GM12892 (cell line): ENCODE results near the gene GPX4. TPM values are rescaled to one million over a fixed set of nuclear protein-coding genes. Genes with fewer than 3 reads are reported as not detected.

Experiments used
- DNase-seq: peaks from one replicate; pipeline ENCODE4 v3.0.0; 2011; ENCODE audit not compliant: insufficient read length
- FAIRE-seq: peaks from 2 replicates; lab custom pipeline; 2011; peaks lifted over from hg19 to GRCh38; lab: Jason Lieb, UNC
- POLR2A ChIP-seq: IDR thresholded peaks from 2 replicates; pipeline ENCODE4 v1.6.1; 2011; ENCODE audit warnings: low read depth, low read length, control low read depth
- POLR2AphosphoS5 ChIP-seq: IDR thresholded peaks from 2 replicates; pipeline ENCODE4 v1.6.1; 2011; ENCODE audit warnings: low read depth, low read length, control low read depth
- TAF1 ChIP-seq: IDR thresholded peaks from 2 replicates; pipeline ENCODE4 v1.6.1; 2011; ENCODE audit warnings: low read depth, mild to moderate bottlenecking, control low read depth, low read length, borderline replicate concordance
- polyA plus RNA-seq: library from polyadenylated mRNA; unstranded; fragments of >200 nt; gene quantifications from one replicate; pipeline ENCODE4 v1.2.1, GENCODE V29; 2012; ENCODE audit warnings: missing spikeins, inconsistent platforms; ENCODE audit not compliant: missing spikeins

GPX4 gene, protein sequence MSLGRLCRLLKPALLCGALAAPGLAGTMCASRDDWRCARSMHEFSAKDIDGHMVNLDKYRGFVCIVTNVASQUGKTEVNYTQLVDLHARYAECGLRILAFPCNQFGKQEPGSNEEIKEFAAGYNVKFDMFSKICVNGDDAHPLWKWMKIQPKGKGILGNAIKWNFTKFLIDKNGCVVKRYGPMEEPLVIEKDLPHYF
- 359 TPM for polyA plus RNA-seq

DNA sequence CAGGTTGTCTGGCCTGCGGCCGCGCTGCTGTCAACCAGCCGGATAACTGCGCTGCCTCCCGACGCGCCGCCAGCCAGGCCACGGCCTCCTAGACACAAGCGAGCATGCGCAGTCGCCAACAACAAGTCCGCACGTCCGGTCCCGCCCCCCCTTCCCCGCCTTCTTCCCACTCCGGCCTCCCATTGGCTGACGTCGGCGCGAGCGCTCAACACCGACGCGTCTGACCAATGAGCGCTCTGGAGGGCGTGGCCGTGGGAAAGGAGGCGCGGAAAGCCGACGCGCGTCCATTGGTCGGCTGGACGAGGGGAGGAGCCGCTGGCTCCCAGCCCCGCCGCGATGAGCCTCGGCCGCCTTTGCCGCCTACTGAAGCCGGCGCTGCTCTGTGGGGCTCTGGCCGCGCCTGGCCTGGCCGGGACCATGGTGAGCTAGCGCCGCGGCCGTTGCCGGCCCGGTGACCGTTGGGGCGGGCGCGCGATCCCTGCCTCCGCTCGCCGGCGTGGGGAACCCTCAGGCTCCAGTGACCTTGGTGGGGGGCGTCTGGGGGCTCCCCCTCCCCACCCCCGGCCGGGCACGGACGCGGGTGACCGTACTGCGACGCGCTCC, at the start of gene GPX4:
GPX4 (plus strand) TSS at position 287 of the 603 bp plus-strand sequence; CDS start at position 337, 50 bp downstream.
- DNase-seq (peak; percentile 99), FAIRE-seq (peak; percentile 100)
- TF ChIP-seq TAF1 (peak; percentile 91), POLR2A (peak; percentile 98), POLR2AphosphoS5 (peak; percentile 96)

DNA sequence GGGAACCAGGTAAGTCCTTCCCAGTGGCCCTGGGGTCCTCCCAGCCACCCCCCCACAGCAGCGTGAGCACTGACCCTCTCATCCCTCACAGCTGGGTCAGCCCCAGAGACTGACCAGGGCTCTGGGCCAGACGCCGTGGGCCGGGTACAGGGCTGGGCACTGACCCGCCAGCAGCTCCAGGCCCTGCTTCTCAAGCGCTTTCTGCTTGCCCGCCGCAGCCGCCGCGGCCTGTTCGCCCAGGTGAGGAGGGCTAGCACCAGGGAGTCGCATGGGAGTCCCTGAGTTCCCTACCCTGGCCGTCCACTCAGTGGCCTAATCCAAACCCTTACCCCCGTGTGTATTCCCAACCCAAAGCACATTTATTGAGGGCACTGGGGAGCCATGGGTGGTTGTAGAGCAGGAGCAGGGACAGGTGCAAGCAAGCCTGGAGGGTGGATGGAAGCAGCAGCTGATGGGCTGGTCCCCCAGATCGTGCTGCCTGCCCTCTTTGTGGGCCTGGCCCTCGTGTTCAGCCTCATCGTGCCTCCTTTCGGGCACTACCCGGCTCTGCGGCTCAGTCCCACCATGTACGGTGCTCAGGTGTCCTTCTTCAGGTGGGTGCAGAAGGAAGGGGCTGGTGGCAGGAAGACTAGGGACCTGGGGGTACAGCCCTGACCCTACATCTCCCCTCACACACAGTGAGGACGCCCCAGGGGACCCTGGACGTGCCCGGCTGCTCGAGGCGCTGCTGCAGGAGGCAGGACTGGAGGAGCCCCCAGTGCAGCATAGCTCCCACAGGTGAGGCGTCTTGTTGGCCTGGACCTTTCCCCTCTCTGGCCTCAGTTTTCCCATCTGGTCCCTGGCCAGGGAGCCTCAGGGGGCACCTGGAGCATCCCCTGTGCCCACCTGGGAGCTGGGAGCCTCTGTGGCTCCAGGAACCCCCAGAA, 49.4 kb upstream of the GPX4 start:
- TF ChIP-seq TAF1 = no peak
- TF ChIP-seq POLR2AphosphoS5 = no peak
- no peak for TF ChIP-seq POLR2A
- no peak for FAIRE-seq

DNA sequence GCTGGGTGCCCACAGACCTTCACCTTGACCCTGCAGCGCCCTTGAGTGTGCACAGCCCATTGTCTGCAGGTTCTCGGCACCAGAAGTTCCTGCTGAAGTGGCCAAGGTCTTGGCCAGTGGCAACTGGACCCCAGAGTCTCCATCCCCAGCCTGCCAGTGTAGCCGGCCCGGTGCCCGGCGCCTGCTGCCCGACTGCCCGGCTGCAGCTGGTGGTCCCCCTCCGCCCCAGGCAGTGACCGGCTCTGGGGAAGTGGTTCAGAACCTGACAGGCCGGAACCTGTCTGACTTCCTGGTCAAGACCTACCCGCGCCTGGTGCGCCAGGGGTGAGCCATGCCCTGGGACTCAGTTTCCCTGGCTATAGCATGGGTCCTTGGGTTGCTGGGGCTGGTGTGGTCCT, 48.8 kb upstream of the GPX4 start:
- FAIRE-seq (no peak), DNase-seq (no peak)
- TF ChIP-seq POLR2AphosphoS5 (no peak), POLR2A (no peak), TAF1 (no peak)

More for the DNA sequence above, 49.4 kb upstream of the GPX4 start:
- DNase-seq = no peak

DNA sequence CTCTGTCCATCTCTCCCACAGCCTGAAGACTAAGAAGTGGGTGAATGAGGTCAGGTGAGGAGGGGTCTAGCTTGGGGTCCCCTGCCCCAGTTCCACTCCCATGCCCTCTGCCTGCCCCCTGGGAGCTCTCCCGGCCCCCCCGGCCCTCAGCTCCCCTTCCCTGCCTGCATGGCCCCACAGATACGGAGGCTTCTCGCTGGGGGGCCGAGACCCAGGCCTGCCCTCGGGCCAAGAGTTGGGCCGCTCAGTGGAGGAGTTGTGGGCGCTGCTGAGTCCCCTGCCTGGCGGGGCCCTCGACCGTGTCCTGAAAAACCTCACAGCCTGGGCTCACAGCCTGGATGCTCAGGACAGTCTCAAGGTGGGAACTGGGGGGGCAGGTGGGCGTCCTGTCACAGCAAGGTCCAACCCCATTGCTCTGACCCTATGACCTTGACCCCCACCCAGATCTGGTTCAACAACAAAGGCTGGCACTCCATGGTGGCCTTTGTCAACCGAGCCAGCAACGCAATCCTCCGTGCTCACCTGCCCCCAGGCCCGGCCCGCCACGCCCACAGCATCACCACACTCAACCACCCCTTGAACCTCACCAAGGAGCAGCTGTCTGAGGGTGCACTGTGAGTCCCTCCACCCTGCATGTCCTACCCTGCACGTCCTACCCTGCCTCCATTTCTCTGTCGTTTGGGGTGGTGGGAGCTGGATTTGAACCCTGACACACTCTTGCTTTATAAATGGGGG, 47.7 kb upstream of the GPX4 start:
- no peak for DNase-seq
- FAIRE-seq = no peak
- TF ChIP-seq POLR2AphosphoS5 (no peak), TAF1 (no peak), POLR2A (no peak)

DNA sequence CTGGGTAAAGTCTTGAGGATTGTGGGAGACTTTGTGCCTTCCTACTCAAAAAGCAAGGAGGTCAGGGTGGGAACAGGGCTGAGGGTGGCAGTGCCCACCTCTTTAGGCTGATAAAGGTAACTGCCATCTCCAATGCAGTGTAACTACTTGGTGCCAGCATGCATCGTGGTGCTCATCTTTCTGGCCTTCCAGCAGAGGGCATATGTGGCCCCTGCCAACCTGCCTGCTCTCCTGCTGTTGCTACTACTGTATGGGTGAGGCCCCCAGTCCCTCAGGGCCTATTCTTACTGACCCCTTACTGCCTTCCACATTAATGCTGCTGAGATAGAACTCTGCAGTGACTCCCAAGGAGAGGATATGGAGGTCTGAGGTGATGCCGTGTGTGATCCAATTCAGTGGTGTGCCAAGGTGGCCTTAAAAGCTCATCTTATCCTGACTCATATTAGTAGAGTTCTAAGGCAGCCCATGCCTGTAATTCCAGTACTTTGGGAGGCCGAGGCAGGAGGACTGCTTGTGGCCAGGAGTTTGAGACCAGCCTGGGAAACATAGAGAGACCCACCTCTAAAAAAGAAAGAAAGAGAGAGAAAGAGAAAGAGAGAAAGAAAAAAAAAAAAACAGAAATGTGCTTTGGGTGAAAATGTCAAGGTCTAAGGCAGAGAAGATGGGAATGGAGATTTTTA, 46.5 kb upstream of the GPX4 start:
- TF ChIP-seq POLR2AphosphoS5 = no peak
- no peak for TF ChIP-seq POLR2A
- TF ChIP-seq TAF1 = no peak
- FAIRE-seq (peak; percentile 56), DNase-seq (no peak)

DNA sequence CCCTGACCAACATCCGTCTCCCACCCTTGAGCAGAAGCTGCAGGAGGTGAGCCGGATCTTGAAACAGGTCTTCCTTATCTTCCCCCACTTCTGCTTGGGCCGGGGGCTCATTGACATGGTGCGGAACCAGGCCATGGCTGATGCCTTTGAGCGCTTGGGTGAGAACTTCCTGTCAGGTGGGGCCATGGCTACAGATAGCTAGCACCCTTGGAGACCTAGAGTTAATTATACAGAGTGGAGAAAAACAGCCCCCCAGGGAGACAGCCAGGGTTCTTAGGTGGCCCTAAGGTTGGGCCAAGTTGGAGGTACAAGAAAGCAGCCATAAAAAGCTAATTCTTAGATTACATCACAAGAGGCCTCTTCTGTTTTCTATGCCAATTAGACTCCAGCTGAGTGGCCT, 45.7 kb upstream of the GPX4 start:
- no peak for DNase-seq
- no peak for FAIRE-seq
- TF ChIP-seq POLR2A (no peak), POLR2AphosphoS5 (no peak), TAF1 (no peak)

DNA sequence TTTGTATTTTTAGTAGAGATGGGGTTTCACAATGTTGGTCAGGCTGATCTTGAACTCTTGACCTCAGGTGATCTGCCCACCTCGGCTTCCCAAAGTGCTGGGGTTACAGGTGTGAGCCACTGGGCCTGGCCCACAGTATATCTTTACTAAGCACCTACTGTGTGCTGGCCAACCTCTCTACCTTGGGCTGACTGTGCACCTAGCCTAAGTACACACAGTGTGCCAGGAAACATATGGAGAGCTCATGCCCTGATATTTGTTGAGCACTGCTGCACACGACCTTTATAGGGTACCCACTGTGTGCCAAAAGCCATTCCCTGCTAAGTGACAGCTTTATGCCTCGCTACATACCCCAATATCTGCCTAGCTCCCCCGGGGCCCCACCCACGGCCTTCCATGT, 43.1 kb upstream of the GPX4 start:
- TF ChIP-seq POLR2A (no peak), POLR2AphosphoS5 (no peak), TAF1 (no peak)
- DNase-seq = no peak
- FAIRE-seq = no peak

DNA sequence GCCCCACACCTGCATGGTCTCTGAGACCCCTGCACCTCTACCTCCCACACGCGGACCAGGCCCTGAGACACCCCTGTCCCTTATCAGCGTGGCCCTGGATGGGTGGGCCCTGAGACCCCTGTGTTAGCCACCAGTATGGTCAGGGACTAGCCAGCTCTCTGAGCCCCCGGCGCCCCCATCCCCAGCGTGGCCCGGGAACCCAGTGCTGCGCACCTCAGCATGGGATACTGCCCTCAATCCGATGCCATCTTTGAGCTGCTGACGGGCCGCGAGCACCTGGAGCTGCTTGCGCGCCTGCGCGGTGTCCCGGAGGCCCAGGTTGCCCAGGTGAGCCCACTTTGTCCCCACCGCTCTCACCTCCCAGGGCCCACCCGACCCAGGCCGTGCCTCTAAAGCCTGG, 41.8 kb upstream of the GPX4 start:
- TF ChIP-seq POLR2A (no peak), TAF1 (no peak), POLR2AphosphoS5 (no peak)
- DNase-seq = no peak
- no peak for FAIRE-seq

DNA sequence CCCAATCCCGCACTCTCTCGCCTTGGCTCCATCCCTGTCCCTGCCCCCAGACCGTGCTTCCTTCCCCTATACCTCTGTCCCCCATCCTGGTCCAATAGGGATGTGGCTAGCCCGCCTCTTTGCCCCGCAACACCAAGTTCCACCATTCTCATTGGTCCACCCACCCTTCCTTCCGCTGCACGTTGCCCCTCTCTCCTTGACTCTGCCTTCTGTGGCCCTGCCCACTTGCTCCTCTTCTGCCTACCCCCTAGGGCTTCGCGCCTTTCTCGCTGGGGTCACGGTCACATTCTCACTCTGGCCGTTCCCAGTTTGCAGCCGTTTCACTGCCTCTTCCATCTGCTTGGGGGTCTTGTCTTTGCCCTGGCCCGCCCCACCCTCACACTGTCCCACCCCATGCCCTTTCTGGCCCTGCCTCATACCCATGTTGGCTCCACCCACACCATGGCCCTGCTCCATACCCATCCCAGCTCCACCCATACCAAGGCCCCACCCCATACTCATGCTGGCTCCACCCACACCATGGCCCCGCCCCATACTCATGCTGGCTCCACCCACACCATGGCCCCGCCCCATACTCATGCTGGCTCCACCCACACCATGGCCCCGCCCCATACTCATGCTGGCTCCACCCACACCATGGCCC, 41.3 kb upstream of the GPX4 start:
- TF ChIP-seq POLR2AphosphoS5 (no peak), POLR2A (no peak), TAF1 (no peak)
- DNase-seq (no peak), FAIRE-seq (no peak)

DNA sequence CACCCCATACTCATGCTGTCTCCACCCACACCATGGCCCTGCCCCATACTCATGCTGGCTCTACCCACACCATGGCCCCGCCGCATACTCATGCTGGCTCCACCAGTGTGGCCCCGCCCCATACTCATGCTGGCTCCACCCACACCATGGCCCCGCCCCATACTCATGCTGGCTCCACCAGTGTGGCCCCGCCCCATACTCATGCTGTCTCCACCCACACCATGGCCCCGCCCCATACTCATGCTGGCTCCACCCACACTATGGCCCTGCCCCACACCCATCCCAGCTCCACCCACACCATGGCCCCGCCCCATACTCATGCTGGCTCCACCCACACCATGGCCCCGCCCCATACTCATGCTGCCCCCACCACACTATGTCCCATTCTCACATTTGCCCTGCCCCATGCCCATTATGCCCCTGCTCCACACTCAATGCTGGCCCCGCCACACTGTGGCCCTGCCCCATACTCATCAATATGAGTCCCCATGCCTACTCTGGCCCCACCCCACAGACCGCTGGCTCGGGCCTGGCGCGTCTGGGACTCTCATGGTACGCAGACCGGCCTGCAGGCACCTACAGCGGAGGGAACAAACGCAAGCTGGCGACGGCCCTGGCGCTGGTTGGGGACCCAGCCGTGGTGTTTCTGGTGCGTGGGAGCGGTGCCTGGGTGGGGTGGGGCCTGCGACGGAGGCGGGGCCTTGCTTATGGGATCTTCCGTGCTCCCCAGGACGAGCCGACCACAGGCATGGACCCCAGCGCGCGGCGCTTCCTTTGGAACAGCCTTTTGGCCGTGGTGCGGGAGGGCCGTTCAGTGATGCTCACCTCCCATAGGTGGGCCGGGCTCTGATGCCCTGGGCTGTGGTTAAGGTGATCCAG, 40.5 kb upstream of the GPX4 start:
- FAIRE-seq (peak; percentile 95), DNase-seq (no peak)
- TF ChIP-seq POLR2AphosphoS5 = no peak
- TF ChIP-seq POLR2A = no peak
- TF ChIP-seq TAF1 = no peak
